H9 (cell line): ENCODE measurements around the gene HMGN2. TPM values are rescaled to one million over a fixed set of nuclear protein-coding genes. Genes with fewer than 3 reads are reported as not detected.
A peak's percentile ranks its signal among the peaks of the same experiment; 100 is the strongest.

ENCODE experiments used
- DNase-seq: peaks from one replicate; pipeline ENCODE4 v3.0.0-alpha.2; 2017
- H2AFZ ChIP-seq: one replicate; pipeline ENCODE4 v1.6.1; 2013; ENCODE audit warnings: mild to moderate bottlenecking, low read length, control low read depth, moderate library complexity
- H2AK5ac ChIP-seq: 2 replicates; pipeline ENCODE4 v1.6.1; 2013; ENCODE audit warnings: low read length, control low read depth, mixed read lengths; ENCODE audit not compliant: insufficient read length
- H2BK120ac ChIP-seq: one replicate; pipeline ENCODE4 v1.6.1; 2013; ENCODE audit warnings: low read depth, mild to moderate bottlenecking, low read length, control low read depth, inconsistent platforms; ENCODE audit not compliant: poor library complexity, severe bottlenecking
- H2BK12ac ChIP-seq: 2 replicates; pipeline ENCODE4 v1.6.1; 2013; ENCODE audit warnings: low read length, control low read depth, mixed read lengths, low read depth; ENCODE audit not compliant: insufficient read length
- H2BK15ac ChIP-seq: 2 replicates; pipeline ENCODE4 v1.6.1; 2013; ENCODE audit warnings: low read depth, low read length, control low read depth
- H2BK20ac ChIP-seq: one replicate; pipeline ENCODE4 v1.6.1; 2013; ENCODE audit warnings: low read depth, mild to moderate bottlenecking, low read length, control low read depth, inconsistent platforms; ENCODE audit not compliant: poor library complexity, severe bottlenecking
- H2BK5ac ChIP-seq: 2 replicates; pipeline ENCODE4 v1.6.1; 2013; ENCODE audit warnings: low read length, control low read depth, mixed read lengths; ENCODE audit not compliant: insufficient read length
- H3K14ac ChIP-seq: 2 replicates; pipeline ENCODE4 v1.6.1; 2013; ENCODE audit warnings: low read length, control low read depth; ENCODE audit not compliant: insufficient read depth
- H3K18ac ChIP-seq: 2 replicates; pipeline ENCODE4 v1.6.1; 2013; ENCODE audit warnings: low read depth, mild to moderate bottlenecking, mixed read lengths, low read length, control low read depth; ENCODE audit not compliant: insufficient read length
- H3K23ac ChIP-seq: 2 replicates; pipeline ENCODE4 v1.6.1; 2013; ENCODE audit warnings: low read length, control low read depth, mixed read lengths, low read depth; ENCODE audit not compliant: insufficient read length
- H3K23me2 ChIP-seq: 2 replicates; pipeline ENCODE4 v1.6.1; 2013; ENCODE audit warnings: low read depth, mild to moderate bottlenecking, mixed read lengths, low read length, control low read depth; ENCODE audit not compliant: insufficient read length, poor library complexity, severe bottlenecking
- H3K27ac ChIP-seq: 2 replicates; pipeline ENCODE4 v1.5.1; 2013; ENCODE audit warnings: low read length, control low read depth, mixed read lengths, low read depth; ENCODE audit not compliant: insufficient read length
- H3K27me3 ChIP-seq: 2 replicates; pipeline ENCODE4 v1.6.1; 2013; ENCODE audit warnings: low read length, control low read depth, inconsistent platforms; ENCODE audit not compliant: insufficient read depth
- H3K4ac ChIP-seq: 2 replicates; pipeline ENCODE4 v1.6.1; 2013; ENCODE audit warnings: low read depth, mild to moderate bottlenecking, control low read depth, inconsistent platforms, low read length, moderate library complexity
- H3K4me1 ChIP-seq: 2 replicates; pipeline ENCODE4 v1.6.1; 2013; ENCODE audit warnings: low read length, control low read depth, inconsistent platforms; ENCODE audit not compliant: insufficient read depth
- H3K4me2 ChIP-seq: 2 replicates; pipeline ENCODE4 v1.6.1; 2013; ENCODE audit warnings: low read length, control low read depth, mixed read lengths; ENCODE audit not compliant: insufficient read length, insufficient read depth
- H3K56ac ChIP-seq: 2 replicates; pipeline ENCODE4 v1.6.1; 2013; ENCODE audit warnings: low read depth, mild to moderate bottlenecking, mixed read lengths, low read length, control low read depth; ENCODE audit not compliant: insufficient read length
- H3K79me1 ChIP-seq: 2 replicates; pipeline ENCODE4 v1.6.1; 2013; ENCODE audit warnings: low read depth, mild to moderate bottlenecking, moderate library complexity, low read length, control low read depth, inconsistent platforms; ENCODE audit not compliant: insufficient read depth, poor library complexity, severe bottlenecking
- H3K79me2 ChIP-seq: 2 replicates; pipeline ENCODE4 v1.6.1; 2013; ENCODE audit warnings: low read length, control low read depth, inconsistent platforms; ENCODE audit not compliant: insufficient read depth
- H3K9ac ChIP-seq: 2 replicates; pipeline ENCODE4 v1.6.1; 2013; ENCODE audit warnings: low read length, control low read depth, mixed read lengths; ENCODE audit not compliant: insufficient read length; ENCODE audit errors: extremely low read depth
- H3K9me3 ChIP-seq: one replicate; pipeline ENCODE4 v1.6.1; 2013; ENCODE audit warnings: low read depth, low read length, inconsistent platforms; ENCODE audit not compliant: control insufficient read depth
- H3T11ph ChIP-seq: one replicate; pipeline ENCODE4 v1.6.1; 2013; ENCODE audit warnings: mild to moderate bottlenecking, low read length, control low read depth, inconsistent platforms
- H4K20me1 ChIP-seq: one replicate; pipeline ENCODE4 v1.6.1; 2013; ENCODE audit not compliant: control insufficient read depth, insufficient read length, insufficient read depth
- H4K5ac ChIP-seq: 2 replicates; pipeline ENCODE4 v1.6.1; 2013; ENCODE audit warnings: low read depth, mild to moderate bottlenecking, mixed read lengths, low read length, control low read depth; ENCODE audit not compliant: insufficient read length
- H4K8ac ChIP-seq: replicated peaks from 2 replicates; pipeline ENCODE4 v1.6.1; 2013; ENCODE audit warnings: low read length, control low read depth, mixed read lengths, low read depth; ENCODE audit not compliant: insufficient read length
- H4K91ac ChIP-seq: 2 replicates; pipeline ENCODE4 v1.6.1; 2013; ENCODE audit warnings: low read depth, mild to moderate bottlenecking, moderate library complexity, mixed read lengths, low read length, control low read depth; ENCODE audit not compliant: insufficient read length
- H3K27ac Mint-ChIP-seq, 3 experiments: 2 replicates in 2 of 3; 3 replicates in 1 of 3; pipeline ENCODE4 v1.8.0; 2020 to 2021; ENCODE audit warnings: mixed read lengths in 3 of 3, mild to moderate bottlenecking in 1 of 3, moderate library complexity in 1 of 3
- H3K27me3 Mint-ChIP-seq: 2 replicates; pipeline ENCODE4 v1.8.0; 2021; ENCODE audit warnings: low read depth, mild to moderate bottlenecking, moderate library complexity, mixed read lengths
- H3K36me3 Mint-ChIP-seq, 3 experiments: 2 replicates in 2 of 3; 3 replicates in 1 of 3; pipeline ENCODE4 v1.8.0; 2020 to 2021; ENCODE audit warnings: low read depth in 3 of 3, mixed read lengths in 3 of 3; ENCODE audit not compliant: insufficient read depth in 1 of 3
- H3K4me1 Mint-ChIP-seq, 2 experiments: 2 replicates each; pipeline ENCODE4 v1.8.0; 2020; ENCODE audit warnings: mixed read lengths in 2 of 2
- H3K4me3 Mint-ChIP-seq, 2 experiments: 2 replicates in 1 of 2; 3 replicates in 1 of 2; pipeline ENCODE4 v1.8.0; 2020 to 2021; ENCODE audit warnings: mild to moderate bottlenecking in 2 of 2, mixed read lengths in 2 of 2, moderate library complexity in 1 of 2
- H3K9me3 Mint-ChIP-seq, 2 experiments: 2 replicates in 1 of 2; 3 replicates in 1 of 2; pipeline ENCODE4 v1.8.0; 2020; ENCODE audit warnings: mild to moderate bottlenecking in 2 of 2, mixed read lengths in 2 of 2, moderate library complexity in 1 of 2
- CTCF ChIP-seq: fragments of 200-600 bp; sonication (generic); conservative IDR thresholded peaks from 3 replicates; pipeline ENCODE4 v1.8.0; 2021; ENCODE audit warnings: antibody characterized with exemption, mild to moderate bottlenecking
- WGBS: extraction: QIAGEN DNeasy Blood & Tissue Kit; methylation state at CpG from one replicate; pipeline ENCODE4 v1.1.7; 2013; ENCODE audit warnings: missing lambda C conversion rate, low lambda C conversion rate, mixed read lengths; ENCODE audit not compliant: insufficient read length; ENCODE audit errors: extremely low coverage; 5-methylcytosine and 5-hydroxymethylcytosine counted together
- total RNA-seq: library from RNA; stranded (reverse); gene quantifications from 2 replicates; pipeline ENCODE4 v1.2.1, GENCODE V29; 2021

HMGN2 gene
- total RNA-seq, 1 experiment from 2014 or later: 622 TPM

GRCh38 chr1:26490155-26490554, 17.9 kb downstream of the HMGN2 start:
- no peak overlapping the region for H3K9ac ChIP-seq
- H2BK120ac ChIP-seq: no peak overlapping the region
- no peak overlapping the region for H3T11ph ChIP-seq
- no peak overlapping the region for H4K8ac ChIP-seq
- DNase-seq: no peak
- no peak overlapping the region for H2AK5ac ChIP-seq
- no peak overlapping the region for H4K91ac ChIP-seq
- WGBS: no CpG with 5 or more reads among the region's 4 CpGs
- no peak overlapping the region for H3K27ac ChIP-seq
- TF ChIP-seq CTCF: no peak
- Mint-ChIP-seq H3K4me3 (no peak overlapping the region), H3K36me3 (no peaks in the 10 kb centered on the region), H3K27me3 (no peaks in the 10 kb centered on the region; the same call in none of the 2 replicates), H3K4me1 (peaks cover 5 to 11% of the 10 kb centered on the region in 2 experiments; a peak in 2 of 4 replicates), H3K27ac (peak overlapping the region in 1 of 3 experiments; percentile 48; a peak in 1 of 7 replicates), H3K9me3 (no peaks in the 10 kb centered on the region)
- H2BK15ac ChIP-seq: no peak overlapping the region
- H4K5ac ChIP-seq: no peak overlapping the region
- H3K4me1 ChIP-seq: no peaks in the 10 kb centered on the region
- no peaks in the 10 kb centered on the region for H3K79me1 ChIP-seq
- H3K79me2 ChIP-seq: no peaks in the 10 kb centered on the region
- H4K20me1 ChIP-seq: no peaks in the 10 kb centered on the region
- no peaks in the 10 kb centered on the region for H3K27me3 ChIP-seq
- H3K4ac ChIP-seq: no peak overlapping the region
- no peak overlapping the region for H2BK20ac ChIP-seq
- no peak overlapping the region for H2AFZ ChIP-seq
- H3K56ac ChIP-seq: no peak overlapping the region
- no peak overlapping the region for H3K23ac ChIP-seq
- H2BK12ac ChIP-seq: no peak overlapping the region
- H2BK5ac ChIP-seq: no peak overlapping the region
- no peak overlapping the region for H3K4me2 ChIP-seq
- no peaks in the 10 kb centered on the region for H3K9me3 ChIP-seq
- H3K23me2 ChIP-seq: no peaks in the 10 kb centered on the region
- H3K14ac ChIP-seq: no peak overlapping the region
- no peak overlapping the region for H3K18ac ChIP-seq
